GM12874 (cell line): ENCODE data around the gene GMIP.
A peak's percentile ranks its signal among the peaks of the same experiment; 100 is the strongest.

Experiments
- TF ChIP-seq, protein P1 (sequence below): IDR thresholded peaks from 2 replicates; pipeline ENCODE4 v1.5.1; 2011; ENCODE audit warnings: low read depth, mild to moderate bottlenecking, control low read depth, low read length, moderate library complexity; ENCODE audit not compliant: insufficient read depth

GMIP gene

DNA sequence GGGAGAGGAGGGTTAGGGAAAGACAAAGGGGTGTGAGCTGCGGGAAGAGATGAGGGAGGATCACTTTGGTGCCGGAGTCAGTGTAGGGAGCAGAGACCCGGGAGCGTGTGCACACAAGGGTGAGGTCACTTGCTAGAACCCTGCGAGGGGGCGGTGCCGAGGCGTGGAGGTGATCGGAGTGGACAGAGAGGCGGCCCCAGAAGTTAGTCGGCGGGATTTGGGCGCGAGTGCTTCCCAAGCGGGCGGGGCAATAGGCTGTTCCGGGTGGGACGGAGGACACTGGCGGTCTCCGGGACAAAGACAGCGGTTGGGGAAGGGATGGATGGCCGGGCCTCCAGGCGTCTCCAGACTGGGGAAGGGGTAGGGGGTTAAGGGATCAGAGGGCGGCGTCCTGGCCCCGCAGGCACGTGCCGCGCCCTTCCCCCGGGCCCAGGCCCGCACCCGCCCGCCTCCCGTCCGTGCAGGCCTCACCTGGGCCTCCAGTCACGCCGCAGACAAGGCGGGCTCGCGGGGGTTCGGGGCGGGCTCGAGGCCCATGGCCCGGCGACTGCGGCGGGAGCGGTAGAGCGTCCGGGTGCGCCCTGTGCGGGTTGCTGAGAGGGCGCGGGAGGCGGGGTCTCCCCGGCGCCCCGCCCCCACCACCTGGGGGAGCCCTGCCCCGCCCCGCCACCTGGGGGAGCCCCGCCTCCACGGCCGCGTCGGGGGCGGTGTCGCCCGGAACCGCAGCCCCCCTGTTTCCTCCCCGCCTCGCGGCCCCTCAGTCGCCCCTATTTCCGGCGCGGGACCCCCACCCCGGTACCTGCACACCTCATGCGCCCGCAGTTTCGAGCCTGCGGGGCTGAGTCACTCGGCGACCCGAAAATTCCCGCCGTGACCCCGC is 15.6 kb downstream of the GMIP start, which contains the start of gene LPAR2:
Gene LPAR2, minus strand, starts transcription at position 600 of the 880 bp plus-strand sequence. CDS start 945 bp downstream, outside the sequence.
- TF ChIP-seq, protein P1, sequence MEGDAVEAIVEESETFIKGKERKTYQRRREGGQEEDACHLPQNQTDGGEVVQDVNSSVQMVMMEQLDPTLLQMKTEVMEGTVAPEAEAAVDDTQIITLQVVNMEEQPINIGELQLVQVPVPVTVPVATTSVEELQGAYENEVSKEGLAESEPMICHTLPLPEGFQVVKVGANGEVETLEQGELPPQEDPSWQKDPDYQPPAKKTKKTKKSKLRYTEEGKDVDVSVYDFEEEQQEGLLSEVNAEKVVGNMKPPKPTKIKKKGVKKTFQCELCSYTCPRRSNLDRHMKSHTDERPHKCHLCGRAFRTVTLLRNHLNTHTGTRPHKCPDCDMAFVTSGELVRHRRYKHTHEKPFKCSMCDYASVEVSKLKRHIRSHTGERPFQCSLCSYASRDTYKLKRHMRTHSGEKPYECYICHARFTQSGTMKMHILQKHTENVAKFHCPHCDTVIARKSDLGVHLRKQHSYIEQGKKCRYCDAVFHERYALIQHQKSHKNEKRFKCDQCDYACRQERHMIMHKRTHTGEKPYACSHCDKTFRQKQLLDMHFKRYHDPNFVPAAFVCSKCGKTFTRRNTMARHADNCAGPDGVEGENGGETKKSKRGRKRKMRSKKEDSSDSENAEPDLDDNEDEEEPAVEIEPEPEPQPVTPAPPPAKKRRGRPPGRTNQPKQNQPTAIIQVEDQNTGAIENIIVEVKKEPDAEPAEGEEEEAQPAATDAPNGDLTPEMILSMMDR = 0 out of 2 replicates have a peak, but pooled peaks have one; percentile 1

DNA sequence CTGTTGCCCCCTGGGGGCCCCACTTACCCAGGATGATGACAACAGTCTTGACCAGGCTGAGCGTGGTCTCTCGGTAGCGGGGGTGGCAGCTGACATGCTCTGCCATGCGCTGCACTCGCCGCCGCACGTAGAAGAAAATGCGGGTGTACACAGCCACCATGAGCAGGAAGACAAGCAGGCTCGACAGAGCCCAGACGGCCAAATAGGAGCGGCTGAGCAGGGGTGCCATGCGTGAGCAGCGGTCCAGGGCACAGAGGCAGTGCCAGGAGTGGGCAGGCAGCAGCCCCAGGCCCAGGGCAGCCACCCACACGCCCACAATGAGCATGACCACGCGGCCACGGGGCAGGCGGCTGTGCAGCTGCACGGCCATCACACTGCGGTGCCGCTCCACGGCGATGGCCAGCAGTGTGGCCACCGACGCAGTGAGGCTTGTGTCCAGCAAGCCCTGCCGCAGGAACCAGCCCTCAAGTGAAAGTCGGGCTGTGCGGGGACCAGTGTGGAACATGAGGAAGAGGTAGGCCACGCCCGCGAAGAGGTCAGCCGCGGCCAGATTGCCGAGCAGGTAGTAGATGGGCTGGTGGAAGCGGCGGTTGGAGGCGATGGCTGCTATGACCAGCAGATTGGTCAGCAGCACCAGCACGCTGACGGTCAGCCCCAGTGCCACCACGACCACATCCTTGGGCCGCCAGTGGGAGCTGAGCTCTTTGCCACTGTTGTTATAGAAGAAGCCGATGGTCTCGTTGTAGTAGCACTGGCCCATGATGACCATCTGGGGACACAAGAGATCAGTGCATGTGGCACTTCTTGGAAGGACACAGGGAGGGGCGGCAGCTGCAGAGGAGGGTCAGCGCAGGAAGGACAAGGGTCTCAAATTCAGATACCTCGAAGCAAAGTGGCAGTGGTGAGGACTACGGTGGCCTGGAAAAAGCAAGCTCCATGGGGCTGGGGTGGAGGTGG is 16.7 kb downstream of the GMIP start:
- TF ChIP-seq, protein P1 = no peak

DNA sequence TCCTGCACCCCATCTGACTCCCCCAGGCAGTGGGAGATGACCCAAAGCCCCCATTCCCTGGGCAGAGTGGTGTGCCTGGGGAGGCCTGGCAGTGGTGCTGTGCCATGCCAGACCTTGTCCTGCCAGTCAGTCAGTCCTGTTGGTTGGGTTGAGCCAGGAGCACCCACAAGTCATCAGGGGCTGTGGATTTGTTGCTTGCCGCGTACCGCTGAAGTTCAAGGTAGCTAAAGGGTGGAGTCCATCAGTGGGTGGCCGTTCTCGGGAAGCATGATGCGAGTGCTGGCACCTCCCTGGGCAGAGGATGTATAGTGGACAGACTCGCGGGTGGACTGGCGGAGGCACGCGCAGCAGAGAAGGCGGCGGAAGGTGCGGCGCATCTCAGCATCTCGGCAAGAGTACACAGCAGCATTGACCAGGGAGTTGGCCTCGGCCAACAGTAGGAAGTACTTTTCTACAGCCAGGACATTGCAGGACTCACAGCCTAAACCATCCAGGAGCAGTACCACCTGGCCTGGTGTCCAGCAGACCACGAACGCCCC is 19.4 kb downstream of the GMIP start:
- TF ChIP-seq, protein P1 = no peak

DNA sequence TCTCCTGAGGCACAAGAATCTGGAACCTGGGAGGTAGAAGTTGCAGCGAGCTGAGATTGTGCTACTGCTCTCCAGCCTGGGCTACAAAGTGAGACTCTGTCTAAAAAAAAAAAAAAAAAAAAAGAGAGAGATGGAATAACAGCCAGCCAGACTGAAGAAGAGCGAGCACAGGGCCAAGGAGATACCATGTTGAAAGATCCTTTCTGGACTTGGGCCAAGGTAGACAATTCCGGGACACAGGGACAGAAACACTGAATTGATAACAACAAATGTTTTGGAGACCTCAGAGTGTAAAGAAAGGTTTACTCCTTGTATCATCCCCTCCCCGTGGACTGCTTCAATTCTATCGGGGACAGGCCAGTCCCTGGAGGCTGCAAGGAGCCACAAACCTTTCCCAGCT is 20.1 kb downstream of the GMIP start:
- TF ChIP-seq, protein P1 = no peak

DNA sequence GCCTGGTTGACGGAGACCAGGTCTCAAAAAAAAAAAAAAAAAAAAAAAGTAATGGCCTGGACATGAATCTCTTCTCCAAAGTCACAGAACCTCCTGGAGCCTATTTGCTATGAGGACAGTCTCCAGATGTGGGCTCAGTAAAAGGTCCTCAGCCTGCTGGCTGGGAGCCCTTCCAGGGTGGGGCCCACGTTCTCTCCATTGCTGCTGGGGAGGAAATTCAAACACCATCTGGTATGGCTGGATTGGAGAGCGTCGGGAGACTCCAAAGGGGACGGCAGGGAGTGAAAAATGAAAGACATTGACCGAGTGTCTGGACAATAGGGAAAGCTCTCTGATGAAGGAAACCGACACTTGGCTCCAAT is 23.6 kb downstream of the GMIP start:
- TF ChIP-seq, protein P1 = no peak

DNA sequence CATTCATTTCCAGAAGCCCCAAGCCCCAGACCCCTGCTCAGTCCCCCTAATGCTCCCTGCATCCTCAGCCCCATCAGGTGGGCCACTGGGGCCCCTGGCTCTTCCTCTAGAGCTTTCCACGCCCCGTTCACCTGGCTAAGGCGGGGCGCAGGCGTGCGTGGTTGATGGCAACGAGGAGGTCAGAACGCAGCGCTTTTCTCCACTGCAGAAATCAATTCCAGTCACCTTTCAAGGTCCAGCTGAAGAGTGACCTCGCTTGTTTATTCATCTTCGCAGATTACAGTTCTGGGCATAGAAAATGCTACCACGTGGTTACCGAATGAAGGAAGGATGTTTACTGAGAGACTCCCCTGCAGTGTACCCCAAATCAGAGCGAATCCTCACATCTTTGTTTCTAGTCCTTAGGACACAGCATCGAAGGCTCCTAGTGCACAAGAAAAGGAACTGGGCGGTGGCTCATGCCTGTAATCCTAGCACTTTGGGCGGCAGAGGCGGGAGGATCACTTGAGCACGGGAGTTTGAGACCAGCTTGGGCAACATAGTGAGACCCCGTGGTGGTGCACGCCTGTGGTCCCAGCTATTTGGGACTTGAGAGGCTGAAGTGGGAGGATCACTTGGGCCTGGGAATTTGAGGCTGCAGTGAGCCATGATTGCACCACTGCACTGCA is 24.1 kb downstream of the GMIP start:
- TF ChIP-seq, protein P1 = no peak
